GM19467 (cell line): ENCODE data around the gene IFNL1.
"Not testable (repeated sequence)": the region's sequence is repeated elsewhere in the genome, so short reads cannot be mapped to it uniquely, and the experiment has no call there.

Source experiments
- ATAC-seq: cut with Tn5 transposase; IDR thresholded peaks from one replicate; pipeline ENCODE4 v1.9.1; 2021; ENCODE audit warnings: mild to moderate bottlenecking, moderate library complexity; ENCODE audit not compliant: unreplicated experiment

The IFNL1 gene

GRCh38 chr19:39307822-39308530 lies 11.8 kb downstream of the IFNL1 start:
- ATAC-seq: no peak

GRCh38 chr19:39308531-39309304 lies 12.5 kb downstream of the IFNL1 start:
- ATAC-seq: no peak

- ATAC-seq: not testable (repeated sequence)
Observed at GRCh38 chr19:39309305-39309670, 13.1 kb downstream of the IFNL1 start.

- no peak for ATAC-seq
Observed at GRCh38 chr19:39310558-39311311, 14.5 kb downstream of the IFNL1 start.

GRCh38 chr19:39314016-39314728 lies 18.0 kb downstream of the IFNL1 start:
- ATAC-seq: no peak

GRCh38 chr19:39315933-39316332 lies 19.7 kb downstream of the IFNL1 start:
- ATAC-seq: no peak

GRCh38 chr19:39316627-39317321 lies 20.6 kb downstream of the IFNL1 start:
- no peak for ATAC-seq

- ATAC-seq: no peak
Observed at GRCh38 chr19:39317476-39317875, 21.3 kb downstream of the IFNL1 start.

- no peak for ATAC-seq
Observed at GRCh38 chr19:39318071-39318470, 21.9 kb downstream of the IFNL1 start.

- ATAC-seq: no peak
Observed at GRCh38 chr19:39318690-39319089, 22.5 kb downstream of the IFNL1 start.

- no peak for ATAC-seq
Observed at GRCh38 chr19:39319098-39319891, 23.1 kb downstream of the IFNL1 start.

GRCh38 chr19:39319892-39320248 lies 23.7 kb downstream of the IFNL1 start:
- ATAC-seq: no peak

- ATAC-seq: no peak
Observed at GRCh38 chr19:39321117-39321831, 25.1 kb downstream of the IFNL1 start.

GRCh38 chr19:39321832-39322176 lies 25.6 kb downstream of the IFNL1 start:
- no peak for ATAC-seq

GRCh38 chr19:39324242-39324842 lies 28.1 kb downstream of the IFNL1 start:
- ATAC-seq: no peak

- no peak for ATAC-seq
Observed at GRCh38 chr19:39325778-39326665, 29.8 kb downstream of the IFNL1 start.

- no peak for ATAC-seq
Observed at GRCh38 chr19:39327363-39328045, 31.3 kb downstream of the IFNL1 start.
